Loucy (cell line): ENCODE measurements around the gene MTX2.

Experiments
- H2AFZ ChIP-seq: fragments of 200-600 bp; sonication (generic); 2 replicates; pipeline ENCODE4 v1.6.0; 2016; ENCODE audit warnings: antibody characterized with exemption, mild to moderate bottlenecking, low read length, moderate library complexity
- H3F3A ChIP-seq: fragments of 200-600 bp; 2 replicates; pipeline ENCODE4 v1.6.0; 2016; ENCODE audit warnings: antibody characterized with exemption, low read depth, mild to moderate bottlenecking
- H3K27me3 ChIP-seq: fragments of 200-600 bp; sonication (generic); 2 replicates; pipeline ENCODE4 v1.6.1; 2014; ENCODE audit warnings: low read length, mild to moderate bottlenecking; ENCODE audit not compliant: insufficient read depth, poor library complexity, severe bottlenecking
- H3K36me3 ChIP-seq: fragments of 200-600 bp; sonication (generic); 2 replicates; pipeline ENCODE4 v1.6.1; 2016; ENCODE audit warnings: low read length; ENCODE audit not compliant: insufficient read depth
- H3K4me1 ChIP-seq: fragments of 200-600 bp; sonication (generic); 2 replicates; pipeline ENCODE4 v1.5.1; 2014; ENCODE audit warnings: low read length, mild to moderate bottlenecking; ENCODE audit not compliant: insufficient read depth, poor library complexity, severe bottlenecking
- H3K4me2 ChIP-seq: fragments of 200-600 bp; sonication (generic); 2 replicates; pipeline ENCODE4 v1.6.0; 2014; ENCODE audit warnings: antibody characterized with exemption, low read length, low read depth, mild to moderate bottlenecking; ENCODE audit not compliant: poor library complexity, severe bottlenecking
- H3K4me3 ChIP-seq: fragments of 200-600 bp; sonication (generic); 2 replicates; pipeline ENCODE4 v1.5.1; 2014; ENCODE audit warnings: low read length, mild to moderate bottlenecking, mixed read lengths; ENCODE audit not compliant: poor library complexity, severe bottlenecking
- H3K79me2 ChIP-seq: fragments of 200-600 bp; sonication (generic); 2 replicates; pipeline ENCODE4 v1.6.1; 2014; ENCODE audit warnings: low read length; ENCODE audit not compliant: insufficient read depth
- H3K9ac ChIP-seq: fragments of 200-600 bp; sonication (generic); 2 replicates; pipeline ENCODE4 v1.6.0; 2014; ENCODE audit warnings: mild to moderate bottlenecking, low read depth, low read length, moderate library complexity; ENCODE audit not compliant: poor library complexity, severe bottlenecking
- H3K9me2 ChIP-seq: fragments of 200-600 bp; sonication (generic); replicated peaks from 2 replicates; pipeline ENCODE4 v1.6.1; 2016; ENCODE audit warnings: low read depth, low read length, mixed read lengths
- H3K9me3 ChIP-seq: fragments of 200-600 bp; sonication (generic); 2 replicates; pipeline ENCODE4 v1.6.1; 2014; ENCODE audit warnings: mild to moderate bottlenecking, antibody characterized with exemption, low read length, low read depth; ENCODE audit not compliant: insufficient read depth
- H4K20me1 ChIP-seq: fragments of 200-600 bp; sonication (generic); 2 replicates; pipeline ENCODE4 v1.6.0; 2014; ENCODE audit warnings: antibody characterized with exemption, low read length, mild to moderate bottlenecking; ENCODE audit not compliant: insufficient read depth, poor library complexity, severe bottlenecking
- CTCF ChIP-seq: fragments of 200-600 bp; sonication (generic); conservative IDR thresholded peaks from 2 replicates; pipeline ENCODE4 v1.5.1; 2014; ENCODE audit warnings: mild to moderate bottlenecking, antibody characterized with exemption, low read length
- EZH2phosphoT487 ChIP-seq: fragments of 200-600 bp; IDR thresholded peaks from 2 replicates; pipeline ENCODE4 v1.6.1; 2018; ENCODE audit warnings: antibody characterized with exemption, mild to moderate bottlenecking, moderate library complexity, borderline replicate concordance

Gene MTX2

DNA sequence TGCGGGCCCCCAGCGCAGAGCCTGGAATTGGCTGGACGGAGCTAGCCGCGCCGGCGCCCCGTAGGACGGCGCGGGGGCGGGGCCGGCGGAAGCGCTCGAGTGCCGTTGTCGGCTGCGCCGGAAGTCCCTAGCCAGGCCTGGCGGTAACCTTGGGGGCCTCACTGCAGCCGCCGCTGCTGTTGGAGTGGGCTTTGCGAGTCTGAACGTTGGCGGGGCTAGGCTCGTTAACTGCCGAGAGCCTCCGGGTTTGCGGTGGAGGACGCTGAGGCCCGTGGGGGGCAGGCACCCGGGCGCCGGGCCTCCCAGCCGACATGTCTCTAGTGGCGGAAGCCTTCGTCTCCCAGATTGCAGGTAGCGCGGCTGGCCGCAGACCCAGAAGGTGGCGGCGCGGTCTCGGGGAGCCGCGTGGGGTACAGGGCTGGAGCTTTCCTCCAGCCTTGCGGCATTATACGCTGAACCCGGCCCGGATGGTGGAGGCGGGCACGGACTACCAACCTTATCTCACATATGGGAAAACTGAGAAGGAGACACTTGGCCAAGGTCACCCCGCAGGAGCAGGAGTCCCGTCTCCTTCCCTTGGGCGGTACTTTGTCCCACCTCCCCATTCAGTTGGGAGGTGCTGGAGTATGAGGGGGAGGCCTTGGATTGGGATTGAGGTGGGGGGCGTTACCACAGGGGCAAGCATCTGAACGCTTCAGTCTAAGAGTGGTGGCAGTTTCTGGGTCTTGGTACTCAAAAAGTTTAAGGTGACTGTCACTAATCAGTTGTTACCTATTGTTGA lies at the start of gene MTX2:
TSS of gene MTX2 (plus strand) at position 124 of the 781 bp plus-strand sequence. CDS start at position 312, 188 bp downstream.
- Histone ChIP-seq H3K4me2 (peak within 1 kb of the TSS; percentile 97), H3K4me1 (peaks cover 55% of the 10 kb centered on the region), H3K27me3 (no peaks in the 10 kb centered on the region), H3K79me2 (peaks cover 44% of the 10 kb centered on the region), H3K9ac (peak within 1 kb of the TSS; percentile 95), H3K9me2 (no peaks in the 10 kb centered on the region), H3K4me3 (peak within 1 kb of the TSS; percentile 98), H3K9me3 (no peaks in the 10 kb centered on the region), H3F3A (peaks cover 10% of the 10 kb centered on the region), H3K36me3 (no peaks in the 10 kb centered on the region), H2AFZ (peak within 1 kb of the TSS; percentile 90), H4K20me1 (peaks cover 25% of the 10 kb centered on the region)
- peak; percentile 26; the same call in 1 of the 2 replicates for TF ChIP-seq CTCF
- no peak for TF ChIP-seq EZH2phosphoT487

GRCh38 chr2:176227874-176228273 lies 41.4 kb upstream of the MTX2 start:
- H3K4me3 ChIP-seq, result no peak overlapping the region
- no peaks in the 10 kb centered on the region for H3K36me3 ChIP-seq
- H3K9me3 ChIP-seq, result no peaks in the 10 kb centered on the region
- H2AFZ ChIP-seq, result peak overlapping the region; percentile 28; the same call in 1 of the 2 replicates
- H3K27me3 ChIP-seq, result no peaks in the 10 kb centered on the region
- H3K9me2 ChIP-seq, result no peaks in the 10 kb centered on the region
- H3K4me2 ChIP-seq, result peak overlapping the region; percentile 39
- H3F3A ChIP-seq, result no peaks in the 10 kb centered on the region
- H4K20me1 ChIP-seq, result no peaks in the 10 kb centered on the region
- no peak for TF ChIP-seq CTCF
- H3K9ac ChIP-seq, result no peak overlapping the region
- H3K79me2 ChIP-seq, result no peaks in the 10 kb centered on the region
- H3K4me1 ChIP-seq, result peaks cover 13% of the 10 kb centered on the region

DNA sequence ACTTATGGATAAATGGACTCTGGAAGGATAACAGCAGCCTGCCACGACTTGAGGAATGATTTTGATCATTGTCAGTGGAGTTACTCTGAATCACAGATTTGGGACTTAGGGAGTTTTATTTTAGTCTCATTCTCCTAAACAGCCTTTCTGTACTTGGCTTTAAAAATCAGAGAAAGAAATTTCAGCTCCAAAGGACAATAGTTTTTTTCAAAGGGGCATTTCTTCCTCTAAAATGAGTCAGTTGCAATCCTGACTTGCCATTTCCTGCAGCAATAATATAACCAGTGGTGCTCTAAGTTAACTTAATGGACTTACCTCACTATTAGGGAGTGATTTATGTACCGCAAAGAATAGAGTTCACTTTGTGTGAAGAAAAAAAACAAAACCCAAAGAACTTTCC lies 35.1 kb upstream of the MTX2 start:
- H3K9me2 ChIP-seq, result no peaks in the 10 kb centered on the region

More for the DNA sequence above, 35.1 kb upstream of the MTX2 start:
- Histone ChIP-seq H3K9me3 (no peaks in the 10 kb centered on the region), H4K20me1 (no peaks in the 10 kb centered on the region), H3K4me3 (no peak overlapping the region), H3K4me2 (no peak overlapping the region), H3K27me3 (no peaks in the 10 kb centered on the region), H3K36me3 (no peaks in the 10 kb centered on the region), H3F3A (no peaks in the 10 kb centered on the region), H3K79me2 (no peaks in the 10 kb centered on the region), H3K9ac (no peak overlapping the region), H2AFZ (no peak overlapping the region), H3K4me1 (peaks cover 11% of the 10 kb centered on the region)
- TF ChIP-seq CTCF, result no peak
- no peak for TF ChIP-seq EZH2phosphoT487
